GM19025 (cell line): ENCODE results near the gene TK2.

Experiments used
- ATAC-seq: cut with Tn5 transposase; IDR thresholded peaks from one replicate; pipeline ENCODE4 v1.9.1; 2021; ENCODE audit warnings: mild to moderate bottlenecking, low read depth, moderate library complexity; ENCODE audit not compliant: unreplicated experiment

TK2 gene

GRCh38 chr16:66486773-66487579, 62.9 kb downstream of the TK2 start:
- no peak for ATAC-seq

GRCh38 chr16:66486199-66486772, 63.6 kb downstream of the TK2 start:
- no peak for ATAC-seq

- ATAC-seq = no peak
These were observed 64.5 kb downstream of the TK2 start for GRCh38 chr16:66485376-66485775.

GRCh38 chr16:66484453-66485213, 65.3 kb downstream of the TK2 start:
- ATAC-seq = no peak

GRCh38 chr16:66483689-66484452, 66.1 kb downstream of the TK2 start:
- peak; percentile 45 for ATAC-seq

GRCh38 chr16:66481943-66482390, 68.0 kb downstream of the TK2 start:
- no peak for ATAC-seq

GRCh38 chr16:66481081-66481942, 68.6 kb downstream of the TK2 start:
- no peak for ATAC-seq

DNA sequence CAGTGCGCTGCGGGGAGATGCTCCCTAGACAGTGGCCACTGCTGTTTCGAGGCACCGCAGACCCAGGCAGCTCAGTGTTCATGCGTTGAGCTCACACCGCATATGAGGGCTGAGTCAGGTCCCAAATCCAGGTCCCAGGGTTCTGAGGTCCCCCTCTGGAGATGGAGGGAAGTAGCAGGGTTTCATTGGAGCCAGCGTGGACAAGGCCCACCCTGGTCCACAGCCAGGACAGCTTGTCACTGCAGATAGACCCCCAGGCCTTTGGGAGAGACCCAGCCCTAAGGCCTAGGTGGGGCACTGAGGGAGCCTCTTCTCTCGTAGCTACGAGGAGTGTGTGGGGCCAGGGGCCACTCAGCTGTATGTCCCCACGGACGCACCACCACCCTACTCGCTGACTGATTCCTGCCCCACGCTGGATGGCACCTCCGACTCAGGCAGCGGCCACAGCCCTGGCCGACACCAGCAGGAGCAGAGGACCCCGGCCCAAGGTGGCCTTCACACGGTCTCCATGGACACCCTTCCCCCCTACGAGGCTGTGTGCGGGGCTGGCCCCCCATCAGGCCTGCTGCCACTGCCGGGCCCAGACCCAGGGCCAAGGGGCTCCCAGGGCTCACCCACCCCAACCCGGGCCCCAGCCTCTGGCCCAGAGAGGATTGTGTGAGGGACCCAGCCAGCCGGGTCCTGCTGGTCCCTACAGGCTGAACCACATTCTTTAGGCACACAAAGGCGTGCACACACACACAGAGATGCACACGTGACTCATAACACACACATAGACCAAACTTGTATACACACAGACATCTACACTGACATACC, 69.4 kb downstream of the TK2 start:
- ATAC-seq = no peak

DNA sequence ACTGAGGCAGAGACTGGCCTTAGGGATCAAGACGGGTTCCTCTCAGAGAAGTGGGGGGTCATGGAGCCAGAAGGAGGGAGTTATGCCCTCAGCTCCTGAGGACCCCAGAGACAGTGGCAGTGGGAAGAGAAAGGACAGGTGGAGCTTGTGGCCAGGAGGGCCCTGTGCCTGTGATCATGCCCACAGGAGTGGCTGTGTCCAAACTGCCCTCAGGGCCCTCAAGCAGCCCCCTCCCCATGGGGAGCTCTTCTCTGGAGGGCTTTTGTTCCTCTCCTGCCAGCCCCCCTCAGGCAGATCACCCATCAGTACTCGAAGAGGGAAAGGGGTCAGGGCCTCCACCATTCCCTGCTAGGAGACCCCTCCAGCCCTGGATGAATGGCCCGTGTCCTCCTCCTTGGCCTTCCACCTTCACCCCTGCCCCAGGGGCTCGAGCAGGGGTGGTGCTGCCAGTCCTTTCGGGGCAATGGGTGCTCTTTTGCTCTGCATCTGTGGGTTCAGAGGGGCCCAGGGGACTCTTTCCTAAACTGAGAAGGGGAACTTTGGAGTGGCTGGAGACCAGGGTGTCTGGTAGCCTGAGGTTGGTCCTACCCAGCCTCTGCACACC, 70.2 kb downstream of the TK2 start:
- no peak for ATAC-seq

DNA sequence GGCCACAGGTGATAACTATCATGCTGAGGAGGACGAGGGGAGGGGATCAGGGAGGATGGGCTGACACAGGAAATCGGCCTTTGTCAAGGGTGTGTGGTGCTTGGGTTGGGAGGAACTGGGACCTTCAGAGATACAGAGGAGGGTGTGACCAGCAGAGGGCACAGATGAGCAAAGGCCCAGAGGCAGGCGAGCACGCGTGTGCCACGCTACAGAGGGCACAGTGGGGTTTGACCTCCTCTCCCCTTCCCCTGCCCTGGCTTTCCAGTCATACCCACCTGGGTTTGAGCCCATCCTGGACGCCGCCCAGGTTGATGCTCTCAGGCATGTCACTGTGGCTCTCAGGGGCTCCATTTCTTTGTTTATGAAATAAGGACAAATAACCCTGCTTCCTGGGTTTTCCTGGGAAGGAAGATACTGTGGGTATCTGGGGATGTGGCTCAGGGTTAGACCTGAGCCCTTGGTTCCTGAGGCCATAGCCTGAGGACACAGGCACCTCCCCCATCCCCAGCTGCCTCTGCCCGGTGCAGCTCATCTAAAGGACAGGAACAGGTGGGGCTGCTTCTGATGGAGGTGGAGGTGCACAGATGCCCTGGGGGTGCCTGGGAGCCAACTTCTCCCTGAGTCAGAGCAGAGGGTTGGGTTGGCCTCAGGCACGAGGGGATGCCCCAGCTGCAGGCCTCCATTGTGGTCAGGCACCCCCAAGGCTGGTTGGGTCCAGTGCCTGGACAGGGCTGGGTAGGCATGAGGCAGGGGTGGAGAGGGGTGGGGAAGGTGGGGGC, 71.0 kb downstream of the TK2 start:
- ATAC-seq = peak; percentile 40

DNA sequence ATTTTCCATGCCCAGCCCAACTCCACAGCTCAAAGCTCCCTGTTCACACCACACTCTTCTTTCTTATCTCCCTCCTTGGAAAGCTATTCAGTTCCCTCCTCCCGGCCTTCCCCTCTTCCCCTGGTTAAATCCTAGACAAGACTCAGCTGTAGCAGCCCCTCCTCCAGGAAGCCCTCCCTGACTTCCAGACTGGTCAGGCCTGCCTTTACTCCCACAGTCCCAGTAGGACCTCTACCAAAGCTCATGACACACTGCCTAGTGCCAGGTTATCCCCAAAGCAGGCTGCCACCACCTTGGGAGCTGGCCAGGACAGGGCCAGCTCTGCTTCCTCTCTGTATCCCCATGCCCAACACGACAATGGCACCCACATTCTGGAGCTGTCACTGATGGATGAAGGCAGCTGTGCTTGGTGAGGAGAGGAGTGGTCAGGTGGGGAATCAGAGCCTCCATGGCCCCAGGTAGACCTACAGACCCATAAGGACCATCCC, 72.8 kb downstream of the TK2 start:
- ATAC-seq = no peak

- no peak for ATAC-seq
These were observed 73.4 kb downstream of the TK2 start for GRCh38 chr16:66476328-66477027.

GRCh38 chr16:66475232-66475631, 74.7 kb downstream of the TK2 start:
- no peak for ATAC-seq

DNA sequence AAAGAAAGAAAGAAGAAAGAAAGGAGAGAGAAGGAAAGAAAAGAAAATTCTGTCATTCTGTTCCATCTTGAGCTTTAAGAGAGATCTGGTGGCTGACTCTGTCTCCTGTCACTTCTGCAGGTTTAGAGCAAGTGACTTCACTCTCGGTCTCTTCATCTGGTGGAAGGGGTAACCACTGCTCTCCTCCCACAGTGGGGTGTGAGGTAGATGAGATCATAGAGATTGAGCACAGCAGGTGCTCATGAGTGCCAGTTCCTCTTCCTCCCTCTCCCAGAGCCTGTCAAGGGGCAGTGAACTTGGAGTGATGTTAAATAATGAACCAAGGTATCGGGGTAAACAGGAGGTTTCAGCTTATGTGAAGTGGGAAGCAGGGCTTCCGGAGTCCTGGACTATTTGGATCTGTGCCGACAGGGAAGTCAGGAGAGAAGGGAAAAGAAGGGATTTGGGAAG, 75.1 kb downstream of the TK2 start:
- ATAC-seq = peak; percentile 83

DNA sequence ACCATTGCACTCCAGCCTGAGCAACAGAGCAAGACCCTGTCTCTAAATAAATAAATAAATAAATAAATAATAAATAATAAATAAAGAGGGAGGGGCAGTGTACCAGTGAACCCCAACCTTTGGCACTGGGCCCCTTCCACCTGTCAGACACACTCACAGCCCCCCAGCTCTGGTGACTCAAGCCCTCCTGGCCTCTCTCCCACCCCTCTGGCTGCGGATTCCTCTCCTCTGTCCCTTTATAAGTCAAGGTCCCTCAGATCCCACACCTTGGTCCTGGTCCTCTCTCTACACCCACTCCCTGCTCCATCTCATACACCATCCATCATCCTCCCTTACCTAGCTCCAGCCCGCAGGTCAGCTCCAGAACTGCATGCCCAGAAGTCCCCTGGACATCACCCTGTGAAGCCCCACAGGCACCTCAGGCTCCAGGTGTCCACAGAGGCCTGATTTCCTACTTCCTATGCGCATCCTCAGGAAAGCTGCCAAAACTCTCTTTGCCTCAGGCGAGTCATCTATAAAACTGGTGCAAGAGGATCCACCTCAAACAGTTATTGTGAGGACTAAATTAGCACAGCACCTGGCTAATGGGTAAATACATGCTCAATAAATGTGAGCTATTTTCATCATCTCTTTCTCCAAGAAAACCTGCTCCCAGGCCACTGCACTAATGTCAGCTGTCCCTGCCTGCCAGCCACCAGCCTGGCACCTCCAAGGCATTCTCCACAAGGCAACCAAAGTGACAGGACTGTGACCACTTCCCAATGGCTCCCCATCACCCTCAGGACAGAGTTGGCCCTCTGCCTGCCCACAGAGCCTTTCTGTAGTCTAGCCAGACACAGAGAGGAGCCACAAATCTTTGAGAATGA, 76.0 kb downstream of the TK2 start:
- ATAC-seq = no peak

DNA sequence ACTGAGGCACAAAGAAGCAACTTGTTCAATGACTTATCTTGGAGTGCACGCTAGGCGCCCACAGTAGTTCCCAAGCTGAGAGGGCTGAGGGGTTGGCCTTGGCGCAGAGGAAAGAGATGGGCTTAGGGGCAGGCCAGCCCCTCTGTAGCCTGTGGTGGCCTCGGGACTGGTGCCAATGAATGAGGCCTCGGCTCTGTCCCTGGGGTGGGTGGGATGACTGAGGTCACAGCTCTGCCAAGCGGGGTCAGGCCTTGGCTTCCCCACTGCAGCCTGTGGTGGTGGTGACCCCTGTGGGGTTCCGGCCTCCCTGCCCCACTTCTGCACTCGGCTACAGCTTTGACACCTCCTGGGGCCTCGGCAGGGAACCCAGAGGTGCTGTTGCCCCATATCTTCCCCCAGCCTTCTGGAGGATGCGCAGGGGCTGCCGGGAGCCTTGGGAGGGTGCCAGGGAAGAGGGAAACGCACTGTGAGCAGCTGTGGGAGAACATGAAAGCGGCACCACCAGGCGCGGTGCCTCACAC, 76.8 kb downstream of the TK2 start:
- ATAC-seq = no peak
